ENCODE measurements around the gene TMPRSS7. TPM values are rescaled to one million over a fixed set of nuclear protein-coding genes. Genes with fewer than 3 reads are reported as not detected.

Gene TMPRSS7
- total and polyA plus RNA-seq, 7 donors = under 0.01 TPM; not detected in 6

DNA sequence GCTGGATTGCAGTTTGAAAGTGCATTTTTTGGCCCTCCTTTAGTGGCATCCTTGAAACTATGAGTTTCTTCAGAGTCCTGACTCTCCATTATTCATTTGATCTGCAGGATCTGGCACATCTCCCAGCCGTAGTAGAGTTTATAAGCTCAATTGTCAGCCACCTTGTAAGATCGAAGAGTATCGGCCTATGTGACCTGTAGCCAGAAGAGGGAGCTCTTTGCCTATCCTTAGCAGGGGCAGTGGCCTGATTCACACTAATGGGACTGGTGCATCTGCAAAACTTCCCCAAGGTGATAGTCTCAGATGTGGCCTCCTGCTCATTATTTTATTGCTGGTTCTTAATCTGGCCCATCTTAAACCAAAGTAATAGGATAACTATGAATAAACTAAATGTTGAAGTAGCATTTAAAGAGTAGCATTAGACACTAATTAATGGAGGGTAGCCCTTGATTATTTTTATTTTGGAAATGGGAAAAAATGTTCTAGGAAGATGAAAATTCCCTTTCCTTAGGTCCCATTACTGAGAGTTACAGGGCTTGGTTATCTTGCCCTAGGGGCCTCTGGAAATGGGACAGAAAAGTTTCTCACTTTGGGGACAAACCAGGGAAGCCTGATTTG is 77.4 kb downstream of the TMPRSS7 start:
- Histone ChIP-seq H3K36me3 (no peaks in the 10 kb centered on the region), H3K4me3 (no peak overlapping the region), H3K27ac (no peak overlapping the region), H3K4me1 (no peaks in the 10 kb centered on the region), H3K9me3 (no peaks in the 10 kb centered on the region), H3K27me3 (no peaks in the 10 kb centered on the region)
- TF ChIP-seq, protein P1, sequence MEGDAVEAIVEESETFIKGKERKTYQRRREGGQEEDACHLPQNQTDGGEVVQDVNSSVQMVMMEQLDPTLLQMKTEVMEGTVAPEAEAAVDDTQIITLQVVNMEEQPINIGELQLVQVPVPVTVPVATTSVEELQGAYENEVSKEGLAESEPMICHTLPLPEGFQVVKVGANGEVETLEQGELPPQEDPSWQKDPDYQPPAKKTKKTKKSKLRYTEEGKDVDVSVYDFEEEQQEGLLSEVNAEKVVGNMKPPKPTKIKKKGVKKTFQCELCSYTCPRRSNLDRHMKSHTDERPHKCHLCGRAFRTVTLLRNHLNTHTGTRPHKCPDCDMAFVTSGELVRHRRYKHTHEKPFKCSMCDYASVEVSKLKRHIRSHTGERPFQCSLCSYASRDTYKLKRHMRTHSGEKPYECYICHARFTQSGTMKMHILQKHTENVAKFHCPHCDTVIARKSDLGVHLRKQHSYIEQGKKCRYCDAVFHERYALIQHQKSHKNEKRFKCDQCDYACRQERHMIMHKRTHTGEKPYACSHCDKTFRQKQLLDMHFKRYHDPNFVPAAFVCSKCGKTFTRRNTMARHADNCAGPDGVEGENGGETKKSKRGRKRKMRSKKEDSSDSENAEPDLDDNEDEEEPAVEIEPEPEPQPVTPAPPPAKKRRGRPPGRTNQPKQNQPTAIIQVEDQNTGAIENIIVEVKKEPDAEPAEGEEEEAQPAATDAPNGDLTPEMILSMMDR (IDR thresholded peaks at IDR 0.05) = peak in 3 of 4 experiments; percentile 19 to 49 (median 40)
- TF ChIP-seq POLR2A (IDR thresholded peaks at IDR 0.05) = no peak
- WGBS, 2 donors = 4 to 8% methylated on average over 3 of the region's 3 CpGs
- intact Hi-C loops (cut with DNase I) = loop anchor here (10.0 kb wide), 1 partner anchor 413 kb away; no protein-coding TSS in a partner anchor
- DNase-seq = no peak

- no peak overlapping the region for H3K4me3 ChIP-seq
- no peak overlapping the region for H3K27ac ChIP-seq
- TF ChIP-seq EP300 (IDR thresholded peaks at IDR 0.05) = no peak
- no peaks in the 10 kb centered on the region for H3K36me3 ChIP-seq
- 73 to 97% methylated on average over 6 of the region's 6 CpGs for WGBS, 2 donors
- intact Hi-C loops (cut with DNase I) = loop anchor here (10.0 kb wide), 1 partner anchor 410 kb away; no protein-coding TSS in a partner anchor
- no peaks in the 10 kb centered on the region for H3K9me3 ChIP-seq
- no peak for DNase-seq
- H3K27me3 ChIP-seq = no peaks in the 10 kb centered on the region
- H3K4me1 ChIP-seq = no peaks in the 10 kb centered on the region
These were observed 80.1 kb downstream of the TMPRSS7 start for GRCh38 chr3:112114576-112115160.

DNA sequence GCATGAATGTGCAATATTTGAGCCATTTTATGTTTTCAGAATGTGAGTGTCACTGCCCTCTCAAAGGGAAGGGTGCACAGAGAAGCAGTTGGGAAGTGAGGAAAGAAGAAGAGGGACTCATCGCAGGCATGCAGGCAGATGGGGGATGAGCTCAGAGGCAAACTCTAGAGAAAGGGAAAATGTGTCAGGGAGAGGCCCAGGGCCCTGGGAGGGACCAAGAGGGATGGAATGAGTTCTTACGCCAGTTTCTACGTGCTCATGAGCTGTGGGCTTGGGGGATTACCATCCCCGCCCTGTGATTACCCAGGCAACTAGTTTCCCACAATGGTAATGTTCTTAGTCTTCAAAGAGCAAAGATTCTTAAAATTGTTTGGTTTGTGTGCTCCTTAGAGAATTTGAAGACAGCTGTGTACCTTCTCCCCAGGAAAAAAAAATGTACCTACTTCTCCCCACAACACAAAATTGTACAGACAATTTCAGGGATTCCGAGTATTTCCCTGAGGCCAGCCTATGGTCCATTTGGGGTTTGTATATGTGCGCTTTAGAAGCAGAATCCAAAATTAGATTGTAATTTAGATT is 80.7 kb downstream of the TMPRSS7 start:
- no peak for TF ChIP-seq POLR2AphosphoS5 (IDR thresholded peaks at IDR 0.05)
- no peaks in the 10 kb centered on the region for H3K27me3 ChIP-seq
- intact Hi-C loops (cut with DNase I) = loop anchor here (10.0 kb wide), 1 partner anchor 410 kb away; no protein-coding TSS in a partner anchor
- H3K4me3 ChIP-seq = no peak overlapping the region
- DNase-seq = no peak
- WGBS, 2 donors = 78 to 90% methylated on average over 6 of the region's 6 CpGs
- no peaks in the 10 kb centered on the region for H3K4me1 ChIP-seq
- no peak overlapping the region for H3K27ac ChIP-seq
- no peaks in the 10 kb centered on the region for H3K9me3 ChIP-seq
- H3K36me3 ChIP-seq = no peaks in the 10 kb centered on the region

GRCh38 chr3:112115806-112116383 is 81.4 kb downstream of the TMPRSS7 start:
- no peak overlapping the region for H3K4me3 ChIP-seq
- H3K36me3 ChIP-seq = no peaks in the 10 kb centered on the region
- H3K9me3 ChIP-seq = no peaks in the 10 kb centered on the region
- DNase-seq = no peak
- intact Hi-C loops (cut with DNase I) = loop anchor here (10.0 kb wide), 1 partner anchor 409 kb away; no protein-coding TSS in a partner anchor
- no peak overlapping the region for H3K27ac ChIP-seq
- no peaks in the 10 kb centered on the region for H3K4me1 ChIP-seq
- 65 to 92% methylated on average over 6 of the region's 6 CpGs for WGBS, 2 donors
- no peaks in the 10 kb centered on the region for H3K27me3 ChIP-seq
- TF ChIP-seq POLR2A (IDR thresholded peaks at IDR 0.05) (no peak), POLR2AphosphoS5 (IDR thresholded peaks at IDR 0.05) (no peak), EP300 (IDR thresholded peaks at IDR 0.05) (no peak)
- TF ChIP-seq, protein P1 (IDR thresholded peaks at IDR 0.05) = no peak

GRCh38 chr3:112116748-112117186 is 82.2 kb downstream of the TMPRSS7 start:
- Histone ChIP-seq H3K27ac (no peak overlapping the region), H3K4me3 (no peak overlapping the region)
- intact Hi-C loops (cut with DNase I) = loop anchor here (10.0 kb wide), 1 partner anchor 408 kb away; no protein-coding TSS in a partner anchor

DNA sequence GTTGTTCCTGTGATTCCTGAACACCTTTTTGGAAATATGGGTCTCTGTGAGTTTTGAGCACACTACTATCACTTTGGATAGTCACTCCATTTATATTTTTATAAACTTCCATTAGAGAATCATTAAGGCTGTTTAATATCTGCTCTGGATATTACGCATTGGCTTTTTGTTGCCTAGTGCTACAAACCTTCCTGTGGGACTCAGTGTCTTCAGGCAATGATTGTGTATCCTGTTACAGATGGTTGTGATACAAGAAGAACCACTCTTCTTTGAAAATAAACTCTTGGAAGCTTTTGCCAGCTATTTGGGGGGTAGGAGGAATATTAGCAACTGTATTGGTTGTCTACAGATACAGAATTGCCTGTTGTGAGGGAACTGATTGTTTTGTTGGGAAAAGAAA is 82.9 kb downstream of the TMPRSS7 start:
- intact Hi-C loops (cut with DNase I) = loop anchor here (10.0 kb wide), 1 partner anchor 407 kb away; no protein-coding TSS in a partner anchor

More at GRCh38 chr3:112116748-112117186, 82.2 kb downstream of the TMPRSS7 start:
- no peaks in the 10 kb centered on the region for H3K4me1 ChIP-seq
- no peaks in the 10 kb centered on the region for H3K9me3 ChIP-seq
- WGBS, 2 donors = 82 to 83% methylated on average over 13 of the region's 13 CpGs
- no peak for DNase-seq
- no peaks in the 10 kb centered on the region for H3K36me3 ChIP-seq
- H3K27me3 ChIP-seq = no peaks in the 10 kb centered on the region
- TF ChIP-seq POLR2A (IDR thresholded peaks at IDR 0.05) (no peak), EP300 (IDR thresholded peaks at IDR 0.05) (no peak)

More for the DNA sequence above, 82.9 kb downstream of the TMPRSS7 start:
- no peaks in the 10 kb centered on the region for H3K27me3 ChIP-seq
- H3K4me3 ChIP-seq = no peak overlapping the region
- H3K36me3 ChIP-seq = no peaks in the 10 kb centered on the region
- H3K4me1 ChIP-seq = no peaks in the 10 kb centered on the region
- TF ChIP-seq POLR2AphosphoS5 (IDR thresholded peaks at IDR 0.05) = no peak
- TF ChIP-seq EP300 (IDR thresholded peaks at IDR 0.05) = no peak
- TF ChIP-seq, protein P1 (IDR thresholded peaks at IDR 0.05) = no peak
- TF ChIP-seq POLR2A (IDR thresholded peaks at IDR 0.05) = no peak
- no peaks in the 10 kb centered on the region for H3K9me3 ChIP-seq
- WGBS, 2 donors = 95 to 98% methylated on average over 1 of the region's 1 CpG
- H3K27ac ChIP-seq = no peak overlapping the region
- DNase-seq = no peak
